GM19351 (cell line): ENCODE measurements around the gene FBXO7.
A peak's percentile ranks its signal among the peaks of the same experiment; 100 is the strongest.
"Not testable (repeated sequence)": the region's sequence is repeated elsewhere in the genome, so short reads cannot be mapped to it uniquely, and the experiment has no call there.

ENCODE experiments used
- ATAC-seq: cut with Tn5 transposase; IDR thresholded peaks from one replicate; pipeline ENCODE4 v1.9.1; 2021; ENCODE audit warnings: mild to moderate bottlenecking, moderate library complexity; ENCODE audit not compliant: unreplicated experiment

Gene FBXO7

GRCh38 chr22:32474635-32475467, at the start of gene FBXO7:
TSS of gene FBXO7 (plus strand) at chr22:32474811. CDS start at chr22:32475003, 192 bp downstream.
- ATAC-seq: peak; percentile 63

- no peak for ATAC-seq
These were observed 47.7 kb upstream of the FBXO7 start for GRCh38 chr22:32426881-32427280.

GRCh38 chr22:32430352-32430751, 44.3 kb upstream of the FBXO7 start:
- no peak for ATAC-seq

GRCh38 chr22:32444068-32444467, 30.5 kb upstream of the FBXO7 start:
- ATAC-seq: no peak

GRCh38 chr22:32446321-32446720, 28.3 kb upstream of the FBXO7 start:
- no peak for ATAC-seq

GRCh38 chr22:32448980-32449379, 25.6 kb upstream of the FBXO7 start:
- no peak for ATAC-seq

GRCh38 chr22:32457031-32457430, 17.6 kb upstream of the FBXO7 start:
- no peak for ATAC-seq

GRCh38 chr22:32462452-32462851, 12.2 kb upstream of the FBXO7 start:
- no peak for ATAC-seq

- ATAC-seq: no peak
These were observed 8.9 kb upstream of the FBXO7 start for GRCh38 chr22:32465661-32466060.

- ATAC-seq: no peak
These were observed 8.1 kb upstream of the FBXO7 start for GRCh38 chr22:32466496-32466895.

GRCh38 chr22:32469799-32470212, 4.8 kb upstream of the FBXO7 start:
- no peak for ATAC-seq

GRCh38 chr22:32473388-32473952, 1.1 kb upstream of the FBXO7 start:
- no peak for ATAC-seq

- peak; percentile 31 for ATAC-seq
These were observed 928 bp downstream of the FBXO7 start for GRCh38 chr22:32475468-32476010.

GRCh38 chr22:32476281-32477195, 1.9 kb downstream of the FBXO7 start:
- ATAC-seq: no peak

- ATAC-seq: no peak
These were observed 3.0 kb downstream of the FBXO7 start for GRCh38 chr22:32477596-32477995.

- not testable (repeated sequence) for ATAC-seq
These were observed 3.9 kb downstream of the FBXO7 start for GRCh38 chr22:32478552-32478951.

- ATAC-seq: no peak
These were observed 4.4 kb downstream of the FBXO7 start for GRCh38 chr22:32478994-32479393.

GRCh38 chr22:32480238-32480637, 5.6 kb downstream of the FBXO7 start:
- ATAC-seq: no peak

- no peak for ATAC-seq
These were observed 8.1 kb downstream of the FBXO7 start for GRCh38 chr22:32482708-32483107.

- no peak for ATAC-seq
These were observed 12.2 kb downstream of the FBXO7 start for GRCh38 chr22:32486656-32487390.
